Central memory CD4-positive, alpha-beta T cell (primary cell): ENCODE results near the gene NBAS.

Experiments used
- DNase-seq: peaks from one replicate; pipeline ENCODE4 v3.0.0; 2022

Gene NBAS

DNA sequence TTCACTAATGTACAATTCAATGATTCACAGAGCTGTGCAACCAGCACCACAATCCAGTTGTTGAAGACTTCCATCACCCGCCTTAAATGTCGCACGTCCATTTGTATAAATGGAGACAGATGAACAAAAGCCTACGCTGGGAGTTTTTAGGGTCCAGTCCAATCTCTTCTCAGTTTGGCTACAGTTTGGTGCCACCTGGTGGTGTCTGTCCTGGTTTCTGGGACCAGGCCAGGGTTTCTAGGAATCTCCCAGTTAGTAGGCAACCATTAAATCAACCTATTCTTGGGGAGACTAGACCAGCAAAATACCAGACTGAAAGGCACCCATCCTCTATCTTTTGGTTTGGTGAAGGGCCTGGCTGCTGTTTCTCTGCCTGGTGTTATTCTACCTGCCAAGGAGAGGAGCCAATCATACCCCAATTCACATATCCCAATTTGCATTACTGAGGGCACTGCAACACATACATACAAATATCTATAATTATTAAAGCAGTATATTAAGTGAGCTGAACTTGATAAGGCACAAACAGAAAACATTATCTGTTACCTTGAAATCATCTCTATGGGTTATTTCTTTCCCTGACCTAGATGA lies 27.3 kb upstream of the NBAS start:
- DNase-seq, result no peak

DNA sequence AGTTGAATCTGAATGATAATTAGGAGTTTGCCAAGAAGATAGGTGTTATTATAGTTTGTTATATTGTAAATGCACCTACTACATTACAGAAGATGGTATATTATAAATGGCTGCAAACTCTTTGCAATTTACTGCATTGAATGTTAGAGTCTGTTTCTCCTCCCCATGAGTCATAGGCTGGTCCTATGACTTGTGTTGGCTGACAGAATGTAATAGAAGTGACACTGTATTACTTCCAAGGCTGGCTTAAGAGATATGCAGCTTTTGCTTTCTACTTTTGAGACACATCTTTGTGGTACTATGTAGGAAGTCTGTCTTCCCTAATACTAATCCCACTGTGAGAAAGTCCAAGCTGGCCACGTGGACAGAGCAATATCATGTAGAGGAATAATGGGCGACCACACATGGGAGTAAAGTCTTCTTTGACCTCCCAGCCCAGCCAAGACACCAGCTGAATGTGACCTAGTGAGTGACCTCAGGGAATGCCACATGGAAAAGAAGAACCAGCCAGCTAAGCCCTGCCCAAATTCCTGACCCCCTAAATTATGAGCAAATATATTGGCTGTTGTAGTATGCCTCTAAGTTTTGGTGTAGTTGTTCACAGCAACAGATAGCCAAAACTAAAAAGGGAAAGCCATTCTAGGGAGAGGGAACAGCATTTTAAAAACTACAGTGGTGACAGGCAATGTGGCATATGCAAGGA lies 23.8 kb upstream of the NBAS start:
- no peak for DNase-seq

DNA sequence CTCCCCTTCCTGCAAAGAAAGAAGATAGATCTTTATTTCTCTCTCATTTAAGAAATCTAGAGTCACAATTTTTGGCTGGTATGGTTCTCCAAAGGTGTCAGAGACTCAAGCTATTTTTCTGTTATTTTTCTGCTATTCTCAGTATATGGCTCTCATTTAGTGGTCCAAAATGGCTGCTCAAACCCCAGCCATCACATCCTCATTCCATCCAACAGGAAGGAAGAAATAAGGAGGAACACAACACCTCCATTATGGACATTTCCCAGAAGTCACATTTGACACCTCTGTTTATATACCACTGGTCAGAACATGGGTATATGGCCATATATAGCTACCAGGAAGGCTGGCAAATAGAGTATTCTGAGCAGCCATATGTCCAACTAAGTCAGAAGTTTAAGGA lies 23.2 kb upstream of the NBAS start:
- DNase-seq, result no peak

DNA sequence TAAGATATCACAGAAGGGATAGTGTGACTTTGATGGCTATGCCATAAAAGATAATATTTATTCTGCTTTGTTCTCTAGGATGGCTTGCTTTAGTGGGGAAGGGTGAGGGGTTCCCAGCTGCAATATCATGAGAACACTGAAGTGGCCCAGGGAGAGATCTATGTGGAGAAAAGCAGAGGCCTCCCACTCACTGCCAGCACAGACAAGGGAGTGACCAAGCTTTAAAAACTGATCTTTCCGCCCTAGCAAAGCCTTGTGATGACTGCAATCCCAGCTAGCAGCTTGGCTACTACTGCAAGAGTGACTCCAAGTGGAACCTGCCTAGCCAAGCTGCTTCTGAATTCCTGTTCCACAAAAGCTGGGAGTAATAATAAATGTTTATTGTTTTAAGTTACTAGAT lies 22.7 kb upstream of the NBAS start:
- DNase-seq, result no peak

DNA sequence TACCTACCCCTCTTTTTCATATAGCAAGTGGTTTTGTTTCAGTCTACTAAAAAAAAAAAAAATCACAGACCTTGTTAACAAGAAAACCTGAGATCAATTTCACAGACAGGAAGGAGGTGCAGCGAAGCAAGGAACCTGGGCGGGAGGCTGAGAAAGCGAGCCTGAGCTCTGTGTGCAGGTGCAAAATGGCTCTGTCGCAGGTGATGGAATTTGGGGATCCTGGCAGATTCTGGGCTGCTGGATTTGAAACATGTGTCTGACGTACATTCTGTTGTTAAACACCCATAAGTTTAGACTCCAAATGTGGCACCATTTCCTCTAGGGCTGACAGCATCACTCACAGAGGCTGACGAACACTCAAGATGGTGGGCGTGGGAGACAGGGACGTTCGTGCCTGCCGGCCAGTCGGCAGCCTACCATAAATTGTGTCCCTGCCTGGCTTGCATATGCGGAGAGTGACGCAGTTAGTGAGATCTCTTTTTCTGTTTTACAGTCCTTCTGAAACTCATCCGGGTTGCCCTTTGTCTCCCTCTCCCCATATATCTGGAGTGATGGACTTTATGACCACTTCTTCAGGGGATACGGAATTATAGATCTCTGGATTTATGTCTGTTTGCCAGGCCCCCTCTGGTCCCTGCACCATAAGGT lies 21.7 kb upstream of the NBAS start:
- DNase-seq, result no peak

DNA sequence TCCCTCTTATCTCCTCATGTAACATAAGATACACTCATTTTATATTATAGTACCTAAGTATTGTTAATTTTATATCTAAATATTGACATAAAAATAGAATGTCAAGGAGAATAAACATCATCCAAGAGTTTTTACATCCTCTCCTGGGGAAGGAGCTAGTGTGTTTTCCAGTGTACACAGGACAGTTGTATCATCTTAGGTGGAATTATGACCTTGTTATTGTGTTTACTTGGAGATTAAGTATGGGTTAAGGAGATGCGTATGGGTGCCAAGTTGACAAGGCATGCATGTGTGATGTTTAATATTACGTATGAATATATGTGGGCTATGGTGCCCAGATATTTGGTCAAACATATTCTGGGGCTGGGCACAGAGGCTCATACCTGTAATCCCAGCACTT lies 19.3 kb upstream of the NBAS start:
- DNase-seq, result no peak

DNA sequence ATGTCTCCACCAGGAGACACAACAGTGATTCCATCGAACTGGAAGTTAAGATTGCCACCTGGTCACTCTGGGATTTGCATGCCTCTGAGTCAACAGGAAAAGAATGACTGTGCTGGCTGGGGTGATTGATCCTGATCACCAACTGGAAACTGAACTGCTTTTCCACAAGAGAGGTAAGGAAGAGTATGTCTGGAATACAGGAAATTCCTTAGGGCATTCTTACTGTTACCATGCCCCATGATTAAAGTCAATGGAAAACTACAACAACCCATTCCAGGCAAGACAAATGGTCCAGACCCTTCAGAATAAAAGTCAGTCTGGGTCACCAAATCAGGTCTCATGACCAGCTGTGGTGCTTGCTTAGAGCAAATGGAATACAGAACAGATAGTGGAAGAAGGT lies 18.5 kb upstream of the NBAS start:
- DNase-seq, result no peak

DNA sequence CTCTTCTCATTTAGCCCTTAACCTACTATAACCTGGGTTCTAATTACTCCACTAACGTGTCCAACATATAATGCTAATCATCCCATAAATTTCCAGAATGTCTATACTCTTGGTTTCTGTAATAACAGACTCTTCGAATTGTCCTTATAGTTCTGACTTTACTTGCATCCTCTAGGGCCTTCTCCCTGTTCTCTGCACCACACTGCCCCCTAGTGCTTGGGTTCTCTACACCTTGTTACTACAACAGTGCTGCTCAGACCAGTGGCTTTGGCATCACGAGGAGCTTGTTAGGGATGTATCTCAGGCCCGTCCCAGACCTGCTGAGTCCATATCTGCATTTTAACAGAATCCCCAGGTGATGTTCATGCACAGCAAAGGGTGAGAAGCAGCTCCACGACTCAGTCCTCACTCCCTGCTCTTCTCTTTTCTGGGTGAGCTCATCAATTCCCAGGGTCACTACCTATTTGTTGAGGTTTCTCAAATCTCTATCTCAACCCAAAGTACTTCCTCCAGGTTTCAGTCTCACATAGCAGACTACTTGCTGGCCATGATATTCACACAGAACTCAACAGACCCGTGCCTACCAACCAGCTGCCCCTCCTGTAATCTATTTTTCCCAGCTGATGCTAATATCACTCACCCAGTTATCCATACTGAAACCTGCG lies 16.1 kb upstream of the NBAS start:
- peak; percentile 69 for DNase-seq

DNA sequence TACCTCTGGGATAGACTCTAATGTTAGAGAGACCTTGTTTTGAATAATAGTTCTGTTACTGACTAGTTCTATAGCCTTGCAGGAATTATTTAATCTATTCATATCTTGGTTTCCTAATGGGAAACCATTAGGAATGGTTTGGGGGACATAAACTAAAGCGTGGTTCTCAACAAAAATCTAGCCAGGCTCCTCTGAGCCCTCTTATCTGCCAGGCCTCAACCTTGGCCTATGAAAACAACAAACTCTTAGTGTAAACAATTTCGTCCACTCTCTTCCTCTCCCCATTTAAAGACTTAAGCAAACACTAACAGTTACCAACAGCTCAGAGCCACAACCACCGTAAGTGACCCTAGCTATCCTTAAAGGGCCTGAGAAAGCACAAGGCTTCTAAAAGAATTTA lies 10.6 kb upstream of the NBAS start:
- no peak for DNase-seq

DNA sequence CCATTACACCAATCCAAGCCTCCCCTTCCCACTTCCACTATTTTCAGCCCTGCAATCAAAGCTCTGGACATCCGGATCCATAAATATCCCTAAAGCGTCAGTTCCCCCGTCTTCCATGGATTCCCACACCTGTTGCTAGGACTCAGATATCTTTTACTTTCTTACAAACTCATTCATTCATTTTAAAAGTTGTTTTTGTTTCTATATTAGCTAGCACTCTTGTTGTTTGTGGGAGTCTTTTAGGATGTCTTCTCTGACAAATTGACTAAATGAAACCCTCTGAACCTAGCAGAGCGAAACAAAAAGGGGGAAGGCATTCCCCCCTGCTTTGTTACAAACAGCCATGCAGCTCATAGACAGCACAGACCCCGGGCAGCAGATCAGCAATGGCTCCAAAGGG lies 9.0 kb upstream of the NBAS start:
- DNase-seq, result no peak

DNA sequence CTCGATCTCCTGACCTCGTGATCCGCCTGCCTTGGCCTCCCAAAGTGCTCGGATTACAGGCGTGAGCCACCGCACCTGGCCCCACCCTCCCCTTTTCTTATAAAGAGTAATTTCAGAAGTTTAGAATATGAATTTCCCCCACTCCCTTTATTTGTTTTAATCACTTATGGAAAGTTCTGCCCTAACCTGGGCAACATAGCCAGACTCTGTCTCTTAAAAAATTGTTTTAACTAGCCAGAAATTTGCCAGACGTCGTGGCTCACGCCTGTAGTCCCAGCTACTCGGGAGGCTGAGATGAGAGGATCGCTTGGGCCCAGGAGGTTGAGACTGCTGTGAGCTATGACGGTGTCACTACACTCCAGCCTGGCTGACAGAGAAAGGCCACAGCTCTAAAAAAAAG lies 7.7 kb upstream of the NBAS start:
- no peak for DNase-seq

DNA sequence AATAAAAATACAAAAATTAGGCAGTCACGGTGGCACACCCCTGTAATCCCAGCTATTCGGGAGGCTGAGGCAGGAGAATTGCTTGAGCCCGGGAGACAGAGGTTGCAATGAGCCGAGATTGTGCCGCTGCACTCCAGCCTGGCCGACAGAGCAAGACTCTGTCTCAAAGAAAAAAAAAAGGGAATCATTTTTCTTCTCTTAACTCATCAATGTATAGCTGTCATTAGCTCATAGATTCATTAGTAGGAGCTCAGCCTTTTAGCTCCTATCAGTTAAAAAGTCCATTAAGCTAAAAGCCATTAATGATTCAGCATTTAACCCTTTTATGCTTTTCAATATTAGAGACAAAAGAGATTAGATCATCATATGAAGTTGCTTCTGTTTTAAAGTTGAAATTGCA lies 5.8 kb upstream of the NBAS start:
- DNase-seq, result no peak

DNA sequence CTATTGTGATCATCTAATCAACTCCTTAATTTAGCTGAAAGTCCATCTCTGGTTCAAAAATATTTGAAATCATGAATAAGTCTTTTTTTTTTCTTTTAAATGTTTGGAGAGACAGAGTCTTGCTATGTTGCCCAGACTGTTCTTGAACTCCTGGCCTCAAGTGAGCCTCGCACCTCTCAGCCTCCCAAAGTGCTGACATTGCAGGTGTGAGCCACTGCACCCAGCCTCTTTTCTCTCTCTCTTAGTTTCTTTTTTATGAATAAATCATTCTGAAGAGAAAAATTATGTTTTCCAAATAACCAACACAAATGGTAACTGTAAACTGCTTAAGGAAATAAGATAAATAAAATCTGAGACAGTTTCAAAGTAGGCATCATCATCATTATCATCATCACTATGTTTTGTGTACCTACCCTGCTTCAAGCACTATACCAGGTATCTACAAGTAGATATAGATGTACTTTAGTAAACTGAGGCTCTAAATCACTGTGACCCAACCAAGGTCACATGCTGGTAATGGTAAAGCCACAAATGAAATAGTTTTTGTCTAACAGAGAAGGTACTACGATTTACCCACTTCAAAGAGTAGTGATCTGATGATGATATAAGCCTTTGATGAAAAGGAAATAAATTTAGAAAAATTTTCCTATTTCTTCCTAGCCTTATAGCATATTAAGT lies 5.0 kb upstream of the NBAS start:
- DNase-seq, result no peak

DNA sequence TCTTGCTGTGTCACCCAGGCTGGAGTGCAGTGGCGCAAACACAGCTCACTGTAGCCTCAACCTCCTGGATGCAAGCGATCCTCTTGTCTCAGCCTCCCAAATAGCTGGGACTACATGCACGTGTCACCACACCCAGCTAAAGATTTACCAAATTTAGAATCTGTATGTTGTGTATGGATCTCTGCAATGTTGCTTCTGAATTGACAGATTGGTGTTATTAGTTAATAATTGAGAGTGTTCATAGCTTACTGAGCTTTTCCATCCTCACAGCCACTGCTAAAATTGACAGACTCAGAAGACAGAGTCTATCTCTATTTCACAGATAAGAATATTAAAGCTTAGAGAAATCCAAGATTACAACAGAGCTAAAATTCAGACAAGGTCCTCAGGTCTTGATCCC lies 4.3 kb upstream of the NBAS start:
- no peak for DNase-seq

DNA sequence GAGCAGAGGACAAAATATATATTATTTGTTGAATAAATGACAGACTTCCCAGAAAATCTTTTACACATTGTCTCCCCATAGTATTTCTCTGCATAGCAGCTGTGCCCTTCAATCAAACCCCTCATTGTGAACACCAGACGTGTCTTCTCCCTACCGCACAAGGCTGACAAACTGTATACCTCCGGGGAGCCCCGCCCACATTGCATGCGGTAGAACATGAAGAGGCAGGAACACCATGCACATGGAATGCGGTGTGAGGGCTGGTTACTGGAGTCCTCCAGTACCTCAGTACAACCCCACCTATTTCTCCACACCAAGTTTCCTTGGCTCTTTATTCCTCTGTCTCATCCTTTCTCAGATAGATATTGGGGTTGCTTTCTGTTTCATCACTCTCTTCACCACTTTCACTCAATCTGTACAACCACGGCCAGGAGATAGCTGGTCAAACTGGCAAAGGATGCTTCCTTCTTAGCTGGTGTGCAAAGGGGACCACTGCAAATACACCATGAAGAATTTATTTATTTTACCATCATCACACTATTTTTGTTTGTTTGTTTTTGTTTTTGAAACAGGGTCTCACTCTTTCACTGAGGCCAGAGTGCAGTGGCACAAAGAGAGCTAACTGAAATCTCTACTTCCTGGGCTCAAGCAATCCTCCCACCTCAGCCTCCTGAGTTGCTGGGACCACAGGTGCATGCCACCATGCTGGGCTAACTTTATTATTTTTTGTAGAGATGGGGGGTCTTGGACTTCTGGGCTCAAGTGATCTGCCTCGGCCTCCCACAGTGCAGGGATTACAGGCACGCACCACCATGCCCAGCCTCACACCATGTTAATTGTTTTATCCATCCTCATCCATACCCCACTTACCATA lies 2.3 kb upstream of the NBAS start:
- no peak for DNase-seq

DNA sequence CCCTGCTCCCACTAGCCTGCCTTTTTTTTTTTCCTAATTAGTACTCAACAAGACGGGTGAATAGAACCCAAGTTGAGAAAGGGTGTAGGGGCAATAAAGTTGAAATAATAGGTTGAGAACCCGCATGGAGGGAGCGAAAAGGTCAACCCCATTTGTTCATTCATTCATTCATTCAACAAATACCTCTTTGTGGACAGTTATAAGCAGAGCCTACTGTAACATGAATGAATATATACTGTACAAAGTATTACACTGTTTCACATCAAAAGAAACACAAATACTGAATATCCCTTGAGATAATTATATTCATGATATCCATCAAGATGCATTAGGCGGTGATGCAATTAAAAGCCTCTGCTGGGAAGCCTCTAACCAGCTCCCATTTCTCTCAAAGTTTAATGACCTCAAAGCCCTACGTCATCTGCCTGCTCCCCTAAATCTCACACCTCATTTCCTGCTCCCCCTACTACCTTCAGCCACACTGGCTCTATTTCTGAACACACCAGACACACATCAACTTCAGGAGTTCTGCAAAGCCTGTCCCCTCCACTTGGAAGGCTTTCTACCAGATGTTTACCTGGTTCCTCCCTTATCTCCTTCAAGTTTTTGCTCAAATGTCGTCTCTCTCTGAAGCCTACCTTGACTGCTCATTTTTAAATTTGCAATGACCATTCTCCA lies 1.4 kb upstream of the NBAS start:
- DNase-seq, result no peak

DNA sequence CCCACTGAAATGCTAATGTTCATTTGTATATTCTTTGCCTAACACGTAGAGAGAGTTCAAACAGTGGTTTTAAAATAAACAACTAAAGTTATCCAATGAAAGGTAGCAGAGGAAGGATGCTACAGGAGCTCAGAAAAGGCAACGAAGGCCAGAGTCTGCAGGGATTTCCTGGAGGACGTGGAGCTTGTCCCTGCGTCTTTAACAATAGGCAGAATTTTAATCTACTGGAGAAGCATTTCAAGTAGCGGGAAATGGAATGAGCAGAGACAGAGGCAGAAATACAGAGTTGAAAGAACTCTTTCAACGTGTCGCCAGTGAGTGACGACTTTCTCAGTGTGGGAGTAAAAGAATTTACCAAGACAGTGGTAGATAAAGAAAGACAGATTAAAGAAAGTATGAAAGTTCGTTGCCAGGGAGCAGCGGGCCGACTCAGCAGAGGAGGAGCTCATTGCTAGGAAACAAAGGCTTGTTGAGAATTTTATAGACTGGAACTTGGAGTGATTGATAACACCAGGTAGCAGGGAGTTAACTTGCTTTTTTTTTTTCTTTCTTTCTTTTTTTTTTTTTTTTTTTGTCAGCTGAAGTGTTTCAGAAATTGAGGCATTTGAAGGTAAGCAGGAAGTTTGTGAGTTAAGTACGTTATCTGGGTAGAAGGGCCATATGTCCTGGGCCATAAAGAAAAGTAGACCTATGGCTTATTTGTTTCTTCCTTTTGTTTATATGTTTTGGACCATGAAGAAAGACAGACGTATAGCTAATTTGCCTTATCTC lies 625 bp upstream of the NBAS start:
- no peak for DNase-seq

DNA sequence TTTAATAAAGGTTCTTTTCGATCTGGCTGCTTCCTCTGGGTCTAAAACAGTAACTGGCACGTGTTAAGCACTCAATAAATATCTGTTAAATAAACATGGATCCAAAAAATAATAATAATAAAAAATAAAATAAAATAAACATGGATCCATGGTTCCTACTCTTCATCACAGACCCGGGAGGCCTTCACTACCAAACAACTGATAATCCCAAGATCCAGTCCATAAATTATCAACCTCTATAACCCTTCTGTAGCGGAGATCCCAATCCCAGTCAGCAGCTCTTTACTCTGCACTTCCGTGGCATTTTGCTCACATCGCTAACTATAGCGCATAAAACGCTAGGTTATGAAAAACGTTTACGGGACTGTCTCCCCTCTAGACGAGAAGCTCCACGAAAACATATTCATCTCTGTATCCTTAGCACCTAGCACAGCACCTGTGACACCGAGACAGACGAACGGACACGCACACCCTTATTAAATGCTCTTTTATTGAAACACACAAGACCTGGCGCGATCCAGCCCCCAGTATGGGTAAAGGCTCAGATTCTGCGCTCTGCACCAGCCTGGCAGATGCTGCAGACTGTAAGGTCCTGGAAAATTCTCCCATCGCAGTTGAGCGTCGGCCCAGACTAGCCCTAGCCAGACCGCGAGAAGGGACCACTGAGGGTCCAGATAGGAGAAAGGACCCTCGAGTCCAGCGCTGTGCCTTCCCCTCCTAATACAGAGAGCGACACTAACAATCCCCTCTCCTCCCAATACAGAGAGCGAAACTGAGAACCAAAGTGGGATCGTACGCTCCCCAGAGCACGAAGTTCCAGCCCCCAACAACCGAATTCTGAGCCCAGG lies 770 bp downstream of the NBAS start:
- DNase-seq, result no peak

DNA sequence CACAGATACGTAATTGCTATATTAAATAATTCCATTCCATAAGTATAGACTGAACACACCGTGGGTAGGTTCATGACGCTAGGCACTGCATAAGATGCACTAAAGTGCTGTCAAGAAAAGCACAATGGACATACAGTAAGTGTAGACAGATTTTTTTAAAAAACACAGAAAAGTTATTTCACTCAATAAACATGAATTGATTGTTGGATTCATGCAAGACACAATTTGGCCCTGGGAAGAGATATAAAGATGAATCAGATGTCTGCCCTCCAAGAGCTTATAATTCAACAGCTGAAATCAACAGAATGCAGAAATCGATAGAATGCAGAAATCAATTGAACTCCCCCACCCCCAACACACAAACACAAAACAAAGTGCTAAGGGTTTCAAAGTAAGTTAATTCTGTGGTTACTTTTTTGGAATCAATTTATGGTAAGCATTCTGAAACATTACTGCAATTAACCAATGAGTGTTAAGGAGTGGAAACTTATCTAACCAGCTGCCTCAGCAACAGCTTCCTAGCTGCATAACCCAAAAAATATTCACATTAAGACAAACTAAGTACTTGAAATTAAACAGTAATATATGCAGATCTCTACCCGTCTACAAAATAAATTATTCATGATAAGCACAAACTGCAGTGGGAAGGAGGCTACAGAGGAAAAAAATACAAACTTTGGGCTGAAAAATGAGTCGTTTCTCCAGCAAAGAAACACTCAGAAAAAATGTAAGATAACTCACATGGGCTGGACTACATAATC lies 1.6 kb downstream of the NBAS start:
- no peak for DNase-seq
